GM12892 (cell line): ENCODE data around the gene TNC.

Experiments used
- POLR2A ChIP-seq: IDR thresholded peaks from 2 replicates; pipeline ENCODE4 v1.6.1; 2011; ENCODE audit warnings: low read depth, low read length, control low read depth
- TAF1 ChIP-seq: IDR thresholded peaks from 2 replicates; pipeline ENCODE4 v1.6.1; 2011; ENCODE audit warnings: low read depth, mild to moderate bottlenecking, control low read depth, low read length, borderline replicate concordance

GRCh38 chr9:115122937-115123336, 5.0 kb upstream of the TNC start:
- TF ChIP-seq POLR2A (no peak), TAF1 (no peak)
